HepG2 (cell line): Measurements from ENCODE around the gene ESPN. TPM values are rescaled to one million over a fixed set of nuclear protein-coding genes. Genes with fewer than 3 reads are reported as not detected.

Experiments
- AHR ChIP-seq: IDR thresholded peaks from 2 replicates; pipeline ENCODE4 v1.6.1; 2018; ENCODE audit warnings: missing genetic modification reagents, missing compliant biosample characterization
- BORCS8-MEF2B ChIP-seq: sonication (generic); formaldehyde crosslinking; IDR thresholded peaks from 2 replicates; pipeline ENCODE4 v1.8.0; 2022; ENCODE audit warnings: mild to moderate bottlenecking, missing genetic modification reagents
- CSRNP2 ChIP-seq: sonication (generic); formaldehyde crosslinking; conservative IDR thresholded peaks from 2 replicates; pipeline ENCODE4 v1.8.0; 2022; ENCODE audit warnings: low read depth, missing genetic modification reagents
- HNF1A ChIP-seq, 2 experiments: sonication (generic) in 1 of 2; formaldehyde crosslinking in 1 of 2; IDR thresholded peaks; 2 replicates each; pipeline versions ENCODE4 v1.4.0 to v1.6.1; 2016 to 2020; ENCODE audit warnings: borderline replicate concordance in 1 of 2, low read depth in 1 of 2, mild to moderate bottlenecking in 1 of 2, missing genetic modification reagents in 1 of 2
- LRRFIP1 ChIP-seq: sonication (generic); formaldehyde crosslinking; conservative IDR thresholded peaks from 2 replicates; pipeline ENCODE4 v1.4.0; 2020; ENCODE audit warnings: missing genetic modification reagents
- MED1 ChIP-seq: sonication (generic); formaldehyde crosslinking; IDR thresholded peaks from 2 replicates; pipeline ENCODE4 v1.4.0; 2020; ENCODE audit warnings: missing genetic modification reagents
- MIER3 ChIP-seq: IDR thresholded peaks from 2 replicates; pipeline ENCODE4 v1.6.1; 2016; ENCODE audit warnings: missing compliant biosample characterization, borderline replicate concordance
- RXRA ChIP-seq: sonication (generic); formaldehyde crosslinking; IDR thresholded peaks from 2 replicates; pipeline ENCODE4 v1.5.1; 2020; ENCODE audit warnings: missing genetic modification reagents
- ZNF430 ChIP-seq: sonication (generic); formaldehyde crosslinking; IDR thresholded peaks from 2 replicates; pipeline ENCODE4 v1.9.0; 2021; ENCODE audit warnings: mild to moderate bottlenecking, missing genetic modification reagents
- ZNF451 ChIP-seq: sonication (generic); formaldehyde crosslinking; IDR thresholded peaks from 2 replicates; pipeline ENCODE4 v1.5.0; 2020; ENCODE audit warnings: mild to moderate bottlenecking, missing genetic modification reagents
- ZNF501 ChIP-seq: sonication (generic); formaldehyde crosslinking; IDR thresholded peaks from 2 replicates; pipeline ENCODE4 v1.5.1; 2020; ENCODE audit warnings: mild to moderate bottlenecking, moderate library complexity, missing genetic modification reagents
- ZNF558 ChIP-seq: sonication (generic); formaldehyde crosslinking; IDR thresholded peaks from 2 replicates; pipeline ENCODE4 v1.9.0; 2022; ENCODE audit warnings: mild to moderate bottlenecking, missing genetic modification reagents, borderline replicate concordance
- ZNF644 ChIP-seq: IDR thresholded peaks from 2 replicates; pipeline ENCODE4 v1.6.1; 2016; ENCODE audit warnings: low read depth
- ZUFSP ChIP-seq: sonication (generic); formaldehyde crosslinking; IDR thresholded peaks from 2 replicates; pipeline ENCODE4 v1.9.0; 2021; ENCODE audit warnings: missing genetic modification reagents, mild to moderate bottlenecking, borderline replicate concordance
- polyA plus RNA-seq, 8 experiments: library from polyadenylated mRNA; depleted of rRNA in 3 of 8; stranded (reverse) in 7 of 8; unstranded in 1 of 8; fragments of >200 nt; fragmentation: Illumina TruSeq in 4 of 8; extraction: Trizol in 4 of 8; gene quantifications; 2 replicates each; pipeline versions ENCODE4 v1.2.1 to v1.2.3, GENCODE V29; 2011 to 2016; ENCODE audit warnings: low read depth in 4 of 8, missing spikeins in 1 of 8, mixed read lengths in 1 of 8; ENCODE audit not compliant: insufficient read depth in 1 of 8
- total RNA-seq, 5 experiments: library from RNA; depleted of rRNA; stranded (reverse); fragments of >200 nt; fragmentation: Illumina TruSeq; extraction: Trizol; gene quantifications; 2 replicates each; pipeline ENCODE4 v1.2.3, GENCODE V29; 2016; ENCODE audit warnings: low read depth in 1 of 5
- TF ChIP-seq, protein P1 (sequence below): sonication (generic); formaldehyde crosslinking; IDR thresholded peaks from 2 replicates; pipeline ENCODE4 v1.5.0; 2020; ENCODE audit warnings: mild to moderate bottlenecking, missing genetic modification reagents, borderline replicate concordance

Gene ESPN
- total and polyA plus RNA-seq, 2 of the 13 experiments (the other 11 are each of a cell fraction or from before 2014, with no cell fraction given), result 48.6 to 54.2 TPM

DNA sequence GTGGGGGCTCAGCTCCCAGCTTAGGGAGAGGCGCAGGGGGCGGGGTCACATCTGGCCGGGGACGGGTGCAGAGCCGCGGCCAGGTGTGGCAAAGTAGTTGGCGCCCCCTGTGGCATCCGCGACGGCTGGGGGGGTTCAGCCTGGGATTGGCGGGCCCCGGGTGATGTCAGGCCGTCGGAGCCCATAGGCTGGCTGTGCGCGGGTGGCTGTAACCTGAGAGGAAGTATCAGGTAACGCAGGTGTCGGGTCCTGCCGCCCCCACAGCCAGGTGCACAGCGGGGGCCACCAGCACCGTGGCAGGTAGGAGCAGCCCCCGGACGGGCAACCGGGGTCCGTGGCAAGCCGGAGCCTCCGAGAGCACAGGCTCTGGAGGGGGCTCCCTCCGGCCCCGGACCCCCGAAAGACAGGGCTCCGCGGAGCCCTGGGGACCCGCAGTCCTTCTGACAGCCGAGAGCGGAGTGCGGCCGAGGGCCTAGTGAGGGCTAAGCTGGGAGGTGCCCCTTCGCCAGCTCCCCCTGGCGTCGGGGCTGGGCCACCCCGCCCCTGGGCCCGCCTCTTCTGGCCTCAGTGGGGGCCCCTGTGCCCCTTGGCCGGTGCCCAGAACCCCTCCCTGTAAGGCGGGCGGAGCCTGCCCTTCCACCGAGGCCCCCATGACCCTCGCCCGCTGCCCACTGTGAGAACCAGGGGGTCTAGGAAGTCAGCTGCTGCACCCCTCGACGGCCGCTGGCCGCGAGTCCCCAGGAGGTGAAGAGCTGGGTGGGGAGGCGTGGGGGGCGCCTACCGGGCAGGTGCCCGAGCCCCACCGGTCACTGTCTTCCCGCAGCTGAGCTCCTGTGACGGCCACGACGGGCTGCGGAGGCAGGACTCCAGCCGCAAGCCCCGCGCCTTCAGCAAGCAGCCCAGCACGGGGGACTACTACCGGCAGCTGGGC is 23.5 kb downstream of the ESPN start (continued):
- TF ChIP-seq, protein P1, sequence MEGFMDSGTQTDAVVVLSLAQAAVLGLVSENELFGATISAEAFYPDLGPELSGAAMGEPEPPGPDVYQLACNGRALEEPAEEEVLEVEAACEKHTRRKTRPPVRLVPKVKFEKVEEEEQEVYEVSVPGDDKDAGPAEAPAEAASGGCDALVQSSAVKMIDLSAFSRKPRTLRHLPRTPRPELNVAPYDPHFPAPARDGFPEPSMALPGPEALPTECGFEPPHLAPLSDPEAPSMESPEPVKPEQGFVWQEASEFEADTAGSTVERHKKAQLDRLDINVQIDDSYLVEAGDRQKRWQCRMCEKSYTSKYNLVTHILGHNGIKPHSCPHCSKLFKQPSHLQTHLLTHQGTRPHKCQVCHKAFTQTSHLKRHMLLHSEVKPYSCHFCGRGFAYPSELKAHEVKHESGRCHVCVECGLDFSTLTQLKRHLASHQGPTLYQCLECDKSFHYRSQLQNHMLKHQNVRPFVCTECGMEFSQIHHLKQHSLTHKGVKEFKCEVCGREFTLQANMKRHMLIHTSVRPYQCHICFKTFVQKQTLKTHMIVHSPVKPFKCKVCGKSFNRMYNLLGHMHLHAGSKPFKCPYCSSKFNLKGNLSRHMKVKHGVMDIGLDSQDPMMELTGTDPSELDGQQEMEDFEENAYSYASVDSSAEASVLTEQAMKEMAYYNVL (CRISPR knock-in tag), result peak; percentile 28; the same call in 1 of the 2 replicates
- TF ChIP-seq ZNF644 (CRISPR knock-in tag) (no peak), ZNF451 (CRISPR knock-in tag) (no peak; the same call in 1 of the 2 replicates), MED1 (CRISPR knock-in tag) (peak; percentile 82), ZNF501 (peak; percentile 33), HNF1A (IDR thresholded peaks at IDR 0.05; ENCODE audit: low read depth) (no peak), HNF1A (CRISPR knock-in tag; IDR thresholded peaks at IDR 0.05; ENCODE audit: borderline replicate concordance) (peak; percentile 45; the same call in 1 of the 2 replicates), BORCS8-MEF2B (CRISPR knock-in tag) (no peak), LRRFIP1 (no peak), RXRA (CRISPR knock-in tag) (peak; percentile 45; the same call in 1 of the 2 replicates), CSRNP2 (no peak), ZNF430 (CRISPR knock-in tag) (peak; percentile 70), MIER3 (CRISPR knock-in tag) (0 out of 2 replicates have a peak, but pooled peaks have one; percentile 18), ZNF558 (no peak), AHR (CRISPR knock-in tag) (no peak), ZUFSP (CRISPR knock-in tag) (no peak)
